K562 (cell line): ENCODE results near the gene ZKSCAN4. TPM values are rescaled to one million over a fixed set of nuclear protein-coding genes. Genes with fewer than 3 reads are reported as not detected.

Source experiments
- ARID3A ChIP-seq: IDR thresholded peaks from 2 replicates; pipeline ENCODE4 v1.6.1; 2012; ENCODE audit warnings: low read depth, low read length, improper control_type of control experiment, borderline replicate concordance
- ATF4 ChIP-seq: fragments of 450-650 bp; formaldehyde crosslinking; IDR thresholded peaks from 2 replicates; pipeline ENCODE4 v1.4.0; 2022; ENCODE audit warnings: mild to moderate bottlenecking, moderate library complexity
- CBFA2T3 ChIP-seq: fragments of 450-650 bp; IDR thresholded peaks from 2 replicates; pipeline ENCODE4 v1.6.1; 2017
- CSDE1 ChIP-seq, 2 experiments: fragments of 450-650 bp; IDR thresholded peaks; 2 replicates each; pipeline ENCODE4 v1.6.1; 2016; ENCODE audit warnings: mild to moderate bottlenecking in 1 of 2
- E2F6 ChIP-seq, 2 experiments: IDR thresholded peaks; 2 replicates each; pipeline ENCODE4 v1.6.1; 2011; ENCODE audit warnings: borderline replicate concordance in 1 of 2, control low read depth in 1 of 2, low read depth in 1 of 2, low read length in 1 of 2, mild to moderate bottlenecking in 1 of 2, mixed read lengths in 1 of 2, moderate library complexity in 1 of 2; ENCODE audit not compliant: insufficient read depth in 1 of 2, insufficient read length in 1 of 2, poor library complexity in 1 of 2, severe bottlenecking in 1 of 2; ENCODE audit errors: extremely low read depth in 1 of 2
- ELF1 ChIP-seq: fragments of 200-800 bp; sonication (Bioruptor generic); IDR thresholded peaks from 2 replicates; pipeline ENCODE4 v1.6.1; 2016; ENCODE audit warnings: missing genetic modification characterization, missing compliant biosample characterization
- EP300 ChIP-seq: IDR thresholded peaks from 2 replicates; pipeline ENCODE4 v1.6.1; 2012; ENCODE audit warnings: low read length, improper control_type of control experiment
- ETV5 ChIP-seq: sonication (generic); formaldehyde crosslinking; IDR thresholded peaks from 2 replicates; pipeline ENCODE4 v1.4.0; 2020; ENCODE audit warnings: low read depth, mild to moderate bottlenecking, missing genetic modification reagents
- HDAC2 ChIP-seq: fragments of 450-650 bp; IDR thresholded peaks from 2 replicates; pipeline ENCODE4 v1.6.1; 2016; ENCODE audit warnings: mild to moderate bottlenecking
- L3MBTL2 ChIP-seq: fragments of 450-650 bp; IDR thresholded peaks from 2 replicates; pipeline ENCODE4 v1.6.1; 2016; ENCODE audit warnings: mild to moderate bottlenecking, moderate library complexity
- MEF2A ChIP-seq: IDR thresholded peaks from 2 replicates; pipeline ENCODE4 v1.6.1; 2011; ENCODE audit warnings: low read depth, mild to moderate bottlenecking, low read length, moderate library complexity; ENCODE audit not compliant: control insufficient read depth
- RNF2 ChIP-seq: sonication (generic); IDR thresholded peaks from 2 replicates; pipeline ENCODE4 v1.6.1; 2016
- SMARCE1 ChIP-seq: fragments of 450-650 bp; IDR thresholded peaks from 2 replicates; pipeline ENCODE4 v1.7.1; 2016; ENCODE audit warnings: mild to moderate bottlenecking
- WHSC1 ChIP-seq: IDR thresholded peaks from one replicate; pipeline ENCODE4 v1.6.1; 2012; ENCODE audit warnings: low read length, control low read depth, inconsistent platforms
- ZNF407 ChIP-seq: fragments of 450-650 bp; IDR thresholded peaks from 2 replicates; pipeline ENCODE4 v1.6.1; 2016; ENCODE audit warnings: low read depth
- ZNF780A ChIP-seq: fragments of 250-450 bp; sonication (Bioruptor Pico); IDR thresholded peaks from 2 replicates; pipeline ENCODE4 v1.5.0; 2021; ENCODE audit warnings: mild to moderate bottlenecking
- polyA plus RNA-seq, 8 experiments: library from polyadenylated mRNA; depleted of rRNA in 4 of 8; stranded (reverse) in 5 of 8; unstranded in 3 of 8; fragments of >200 nt; fragmentation: Nextera tagmentation in 2 of 8; fragmentation: Illumina TruSeq in 1 of 8; extraction: Ambion mirVana in 2 of 8; extraction: Trizol in 1 of 8; gene quantifications; 2 replicates each; pipeline versions ENCODE4 v1.2.1 to v1.2.3, GENCODE V29; 2011 to 2014; ENCODE audit warnings: inconsistent platforms in 1 of 8, missing spikeins in 1 of 8
- total RNA-seq, 7 experiments: library from RNA; depleted of rRNA in 6 of 7; stranded (reverse); fragments of >200 nt in 6 of 7; fragmentation: Illumina TruSeq in 2 of 7; extraction: Trizol in 2 of 7; gene quantifications; 2 replicates each; pipeline versions ENCODE4 v1.2.1 to v1.2.3, GENCODE V29; 2011 to 2021; ENCODE audit warnings: low replicate concordance in 1 of 7

Gene ZKSCAN4
- total and polyA plus RNA-seq, 9 of the 15 experiments (the other 6 are each of a cell fraction or from before 2014, with no cell fraction given), result 1.2 to 5.3 (median 4.7) TPM

GRCh38 chr6:28220257-28221133, 31.6 kb downstream of the ZKSCAN4 start (continued):
- TF ChIP-seq MEF2A, result peak; percentile 54; the same call in 1 of the 2 replicates
- TF ChIP-seq ZNF407, result no peak
- TF ChIP-seq ZNF780A (CRISPR knock-in tag), result no peak
- TF ChIP-seq HDAC2, result peak; percentile 47; the same call in 1 of the 2 replicates
- peak; percentile 65; the same call in 1 of the 2 replicates for TF ChIP-seq ATF4 (CRISPR knock-in tag)
- TF ChIP-seq ELF1 (tag), result no peak
- peak; percentile 76 for TF ChIP-seq L3MBTL2
- TF ChIP-seq CBFA2T3, result 0 out of 2 replicates have a peak, but pooled peaks have one; percentile 19
- 0 out of 2 replicates have a peak, but pooled peaks have one; percentile 87 for TF ChIP-seq RNF2
- TF ChIP-seq EP300, result peak; percentile 53
- no peak for TF ChIP-seq ETV5
- peak; percentile 29; the same call in 1 of the 2 replicates for TF ChIP-seq ARID3A
- no peak for TF ChIP-seq E2F6 (IDR thresholded peaks at IDR 0.05; ENCODE audit: borderline replicate concordance in 1 of 2, extremely low read depth in 1 of 2, insufficient read depth in 1 of 2, insufficient read length in 1 of 2, low read depth in 1 of 2, low read length in 1 of 2, poor library complexity in 1 of 2, severe bottlenecking in 1 of 2)
- no peak for TF ChIP-seq WHSC1
- TF ChIP-seq CSDE1 (IDR thresholded peaks at IDR 0.05), result peak in 1 of 2 experiments; percentile 72; a peak in 2 of 4 replicates
- peak; percentile 27; the same call in 1 of the 2 replicates for TF ChIP-seq SMARCE1
